ENCODE data around the gene OBI1. TPM values are rescaled to one million over a fixed set of nuclear protein-coding genes. Genes with fewer than 3 reads are reported as not detected.

The OBI1 gene
- total and polyA plus RNA-seq, 10 of the 15 experiments (the other 5 are each of a cell fraction or from before 2014, with no cell fraction given), result 15.5 to 34.2 (median 22.0) TPM

DNA sequence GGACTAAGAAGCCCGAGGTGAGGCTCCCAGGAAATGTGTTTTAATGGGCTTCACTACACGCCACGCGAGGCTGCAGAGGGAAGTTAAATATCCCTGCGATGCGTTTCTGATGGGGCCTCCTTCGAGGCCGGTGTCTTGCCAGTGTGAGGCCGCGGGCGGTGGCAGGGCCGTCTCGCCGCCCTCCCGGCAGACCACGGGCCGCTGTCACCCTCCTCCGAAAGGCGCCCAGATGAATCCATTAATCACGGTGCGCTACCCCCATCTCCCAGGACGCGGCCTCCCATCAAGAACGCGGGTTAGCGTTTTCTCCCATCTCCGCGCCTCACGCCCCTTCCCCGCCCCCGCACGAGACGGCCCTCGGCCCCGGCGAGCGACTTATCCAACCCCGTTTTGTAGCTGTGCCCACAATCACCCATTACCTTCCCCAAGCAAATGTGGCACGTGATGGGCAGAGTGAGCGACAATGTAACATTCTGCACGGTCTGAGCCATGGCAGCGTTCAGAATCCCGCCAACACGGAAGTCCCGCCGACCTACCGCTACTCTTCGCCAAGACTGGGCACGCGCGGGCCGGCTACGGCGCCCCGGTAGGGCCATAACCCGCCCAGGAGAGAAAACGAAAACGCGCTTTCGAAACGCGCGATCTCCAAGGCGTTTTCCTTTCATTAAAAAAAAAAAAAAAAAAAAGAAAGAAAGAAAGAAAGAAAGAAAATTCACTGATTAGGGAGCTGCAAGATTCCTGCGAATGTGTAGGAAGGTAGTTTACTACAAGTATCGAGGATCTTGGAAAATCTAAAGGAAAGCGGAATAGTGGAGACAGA, at the start of gene OBI1 (continued):
- TF ChIP-seq, protein P1, sequence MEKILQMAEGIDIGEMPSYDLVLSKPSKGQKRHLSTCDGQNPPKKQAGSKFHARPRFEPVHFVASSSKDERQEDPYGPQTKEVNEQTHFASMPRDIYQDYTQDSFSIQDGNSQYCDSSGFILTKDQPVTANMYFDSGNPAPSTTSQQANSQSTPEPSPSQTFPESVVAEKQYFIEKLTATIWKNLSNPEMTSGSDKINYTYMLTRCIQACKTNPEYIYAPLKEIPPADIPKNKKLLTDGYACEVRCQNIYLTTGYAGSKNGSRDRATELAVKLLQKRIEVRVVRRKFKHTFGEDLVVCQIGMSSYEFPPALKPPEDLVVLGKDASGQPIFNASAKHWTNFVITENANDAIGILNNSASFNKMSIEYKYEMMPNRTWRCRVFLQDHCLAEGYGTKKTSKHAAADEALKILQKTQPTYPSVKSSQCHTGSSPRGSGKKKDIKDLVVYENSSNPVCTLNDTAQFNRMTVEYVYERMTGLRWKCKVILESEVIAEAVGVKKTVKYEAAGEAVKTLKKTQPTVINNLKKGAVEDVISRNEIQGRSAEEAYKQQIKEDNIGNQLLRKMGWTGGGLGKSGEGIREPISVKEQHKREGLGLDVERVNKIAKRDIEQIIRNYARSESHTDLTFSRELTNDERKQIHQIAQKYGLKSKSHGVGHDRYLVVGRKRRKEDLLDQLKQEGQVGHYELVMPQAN (conservative IDR thresholded peaks at IDR 0.05), result peak; percentile 91
- TF ChIP-seq, protein P2, sequence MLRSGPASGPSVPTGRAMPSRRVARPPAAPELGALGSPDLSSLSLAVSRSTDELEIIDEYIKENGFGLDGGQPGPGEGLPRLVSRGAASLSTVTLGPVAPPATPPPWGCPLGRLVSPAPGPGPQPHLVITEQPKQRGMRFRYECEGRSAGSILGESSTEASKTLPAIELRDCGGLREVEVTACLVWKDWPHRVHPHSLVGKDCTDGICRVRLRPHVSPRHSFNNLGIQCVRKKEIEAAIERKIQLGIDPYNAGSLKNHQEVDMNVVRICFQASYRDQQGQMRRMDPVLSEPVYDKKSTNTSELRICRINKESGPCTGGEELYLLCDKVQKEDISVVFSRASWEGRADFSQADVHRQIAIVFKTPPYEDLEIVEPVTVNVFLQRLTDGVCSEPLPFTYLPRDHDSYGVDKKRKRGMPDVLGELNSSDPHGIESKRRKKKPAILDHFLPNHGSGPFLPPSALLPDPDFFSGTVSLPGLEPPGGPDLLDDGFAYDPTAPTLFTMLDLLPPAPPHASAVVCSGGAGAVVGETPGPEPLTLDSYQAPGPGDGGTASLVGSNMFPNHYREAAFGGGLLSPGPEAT (IDR thresholded peaks at IDR 0.05; ENCODE audit: low read depth), result peak; percentile 42; the same call in 1 of the 2 replicates
- TF ChIP-seq SMAD5 (IDR thresholded peaks at IDR 0.05; ENCODE audit: low read depth) (peak; percentile 70), MEF2A (IDR thresholded peaks at IDR 0.05; ENCODE audit: insufficient read depth, low read depth, low read length) (no peak), TCF12 (IDR thresholded peaks at IDR 0.05; ENCODE audit: low read depth, low read length) (no peak), YBX1 (IDR thresholded peaks at IDR 0.05) (no peak), JUND (IDR thresholded peaks at IDR 0.05; ENCODE audit: low read depth, low read length) (no peak), NR2C2 (IDR thresholded peaks at IDR 0.05; ENCODE audit: borderline replicate concordance, control insufficient read depth, insufficient read length, low read depth) (no peak), NFIC (IDR thresholded peaks at IDR 0.05; ENCODE audit: low read depth, low read length) (no peak), ZNF207 (IDR thresholded peaks at IDR 0.05; ENCODE audit: borderline replicate concordance) (no peak), WRNIP1 (IDR thresholded peaks at IDR 0.05; ENCODE audit: borderline replicate concordance, low read depth, low read length) (no peak), CHD1 (IDR thresholded peaks at IDR 0.05; ENCODE audit: low read depth, low read length) (no peak), MTA3 (IDR thresholded peaks at IDR 0.05; ENCODE audit: borderline replicate concordance, low read length) (no peak), ZZZ3 (IDR thresholded peaks at IDR 0.05; ENCODE audit: control insufficient read depth, insufficient read length, low read depth) (no peak)
- TF ChIP-seq, protein P3, sequence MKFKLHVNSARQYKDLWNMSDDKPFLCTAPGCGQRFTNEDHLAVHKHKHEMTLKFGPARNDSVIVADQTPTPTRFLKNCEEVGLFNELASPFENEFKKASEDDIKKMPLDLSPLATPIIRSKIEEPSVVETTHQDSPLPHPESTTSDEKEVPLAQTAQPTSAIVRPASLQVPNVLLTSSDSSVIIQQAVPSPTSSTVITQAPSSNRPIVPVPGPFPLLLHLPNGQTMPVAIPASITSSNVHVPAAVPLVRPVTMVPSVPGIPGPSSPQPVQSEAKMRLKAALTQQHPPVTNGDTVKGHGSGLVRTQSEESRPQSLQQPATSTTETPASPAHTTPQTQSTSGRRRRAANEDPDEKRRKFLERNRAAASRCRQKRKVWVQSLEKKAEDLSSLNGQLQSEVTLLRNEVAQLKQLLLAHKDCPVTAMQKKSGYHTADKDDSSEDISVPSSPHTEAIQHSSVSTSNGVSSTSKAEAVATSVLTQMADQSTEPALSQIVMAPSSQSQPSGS (IDR thresholded peaks at IDR 0.05; ENCODE audit: low read length), result no peak
- TF ChIP-seq, protein P4, sequence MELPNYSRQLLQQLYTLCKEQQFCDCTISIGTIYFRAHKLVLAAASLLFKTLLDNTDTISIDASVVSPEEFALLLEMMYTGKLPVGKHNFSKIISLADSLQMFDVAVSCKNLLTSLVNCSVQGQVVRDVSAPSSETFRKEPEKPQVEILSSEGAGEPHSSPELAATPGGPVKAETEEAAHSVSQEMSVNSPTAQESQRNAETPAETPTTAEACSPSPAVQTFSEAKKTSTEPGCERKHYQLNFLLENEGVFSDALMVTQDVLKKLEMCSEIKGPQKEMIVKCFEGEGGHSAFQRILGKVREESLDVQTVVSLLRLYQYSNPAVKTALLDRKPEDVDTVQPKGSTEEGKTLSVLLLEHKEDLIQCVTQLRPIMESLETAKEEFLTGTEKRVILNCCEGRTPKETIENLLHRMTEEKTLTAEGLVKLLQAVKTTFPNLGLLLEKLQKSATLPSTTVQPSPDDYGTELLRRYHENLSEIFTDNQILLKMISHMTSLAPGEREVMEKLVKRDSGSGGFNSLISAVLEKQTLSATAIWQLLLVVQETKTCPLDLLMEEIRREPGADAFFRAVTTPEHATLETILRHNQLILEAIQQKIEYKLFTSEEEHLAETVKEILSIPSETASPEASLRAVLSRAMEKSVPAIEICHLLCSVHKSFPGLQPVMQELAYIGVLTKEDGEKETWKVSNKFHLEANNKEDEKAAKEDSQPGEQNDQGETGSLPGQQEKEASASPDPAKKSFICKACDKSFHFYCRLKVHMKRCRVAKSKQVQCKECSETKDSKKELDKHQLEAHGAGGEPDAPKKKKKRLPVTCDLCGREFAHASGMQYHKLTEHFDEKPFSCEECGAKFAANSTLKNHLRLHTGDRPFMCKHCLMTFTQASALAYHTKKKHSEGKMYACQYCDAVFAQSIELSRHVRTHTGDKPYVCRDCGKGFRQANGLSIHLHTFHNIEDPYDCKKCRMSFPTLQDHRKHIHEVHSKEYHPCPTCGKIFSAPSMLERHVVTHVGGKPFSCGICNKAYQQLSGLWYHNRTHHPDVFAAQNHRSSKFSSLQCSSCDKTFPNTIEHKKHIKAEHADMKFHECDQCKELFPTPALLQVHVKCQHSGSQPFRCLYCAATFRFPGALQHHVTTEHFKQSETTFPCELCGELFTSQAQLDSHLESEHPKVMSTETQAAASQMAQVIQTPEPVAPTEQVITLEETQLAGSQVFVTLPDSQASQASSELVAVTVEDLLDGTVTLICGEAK (IDR thresholded peaks at IDR 0.05; ENCODE audit: borderline replicate concordance), result peak; percentile 40; the same call in 1 of the 2 replicates
- TF ChIP-seq, protein P5, sequence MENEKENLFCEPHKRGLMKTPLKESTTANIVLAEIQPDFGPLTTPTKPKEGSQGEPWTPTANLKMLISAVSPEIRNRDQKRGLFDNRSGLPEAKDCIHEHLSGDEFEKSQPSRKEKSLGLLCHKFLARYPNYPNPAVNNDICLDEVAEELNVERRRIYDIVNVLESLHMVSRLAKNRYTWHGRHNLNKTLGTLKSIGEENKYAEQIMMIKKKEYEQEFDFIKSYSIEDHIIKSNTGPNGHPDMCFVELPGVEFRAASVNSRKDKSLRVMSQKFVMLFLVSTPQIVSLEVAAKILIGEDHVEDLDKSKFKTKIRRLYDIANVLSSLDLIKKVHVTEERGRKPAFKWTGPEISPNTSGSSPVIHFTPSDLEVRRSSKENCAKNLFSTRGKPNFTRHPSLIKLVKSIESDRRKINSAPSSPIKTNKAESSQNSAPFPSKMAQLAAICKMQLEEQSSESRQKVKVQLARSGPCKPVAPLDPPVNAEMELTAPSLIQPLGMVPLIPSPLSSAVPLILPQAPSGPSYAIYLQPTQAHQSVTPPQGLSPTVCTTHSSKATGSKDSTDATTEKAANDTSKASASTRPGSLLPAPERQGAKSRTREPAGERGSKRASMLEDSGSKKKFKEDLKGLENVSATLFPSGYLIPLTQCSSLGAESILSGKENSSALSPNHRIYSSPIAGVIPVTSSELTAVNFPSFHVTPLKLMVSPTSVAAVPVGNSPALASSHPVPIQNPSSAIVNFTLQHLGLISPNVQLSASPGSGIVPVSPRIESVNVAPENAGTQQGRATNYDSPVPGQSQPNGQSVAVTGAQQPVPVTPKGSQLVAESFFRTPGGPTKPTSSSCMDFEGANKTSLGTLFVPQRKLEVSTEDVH (IDR thresholded peaks at IDR 0.05; ENCODE audit: low read depth, partially characterized antibody), result peak; percentile 39
